Amygdala (tissue), 56 donors: ENCODE measurements around the gene SLC44A4.
"Not testable (repeated sequence)": the region's sequence is repeated elsewhere in the genome, so short reads cannot be mapped to it uniquely, and the experiment has no call there.

Experiments
- DNase-seq, 56 donors: peaks; one replicate each; lab custom pipeline; 2025; lab: John Stamatoyannopoulos, UW

The SLC44A4 gene

DNA sequence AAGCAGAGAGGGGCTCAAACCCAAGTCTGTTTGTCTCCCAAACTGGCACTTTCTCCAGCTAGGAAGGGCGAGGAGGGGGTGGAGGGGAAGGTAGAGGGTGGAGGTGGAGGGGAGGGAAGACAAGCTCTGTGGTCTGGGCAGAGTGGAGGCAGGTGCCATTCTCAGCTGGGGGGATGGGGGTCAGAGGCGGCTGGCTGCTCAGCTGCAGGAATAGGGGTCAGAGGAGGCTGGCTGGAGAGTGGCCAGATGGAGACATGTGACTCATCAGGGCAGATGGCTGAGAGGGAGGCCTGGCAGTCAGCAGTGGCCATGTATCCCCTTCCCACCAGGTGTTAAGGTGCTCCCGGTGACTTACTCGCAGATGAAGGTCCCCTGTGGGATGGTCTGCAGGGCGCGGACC, 3.5 kb upstream of the SLC44A4 start:
- peak in 3 of 56 donors; percentile 3 to 14 (median 11) for DNase-seq

DNA sequence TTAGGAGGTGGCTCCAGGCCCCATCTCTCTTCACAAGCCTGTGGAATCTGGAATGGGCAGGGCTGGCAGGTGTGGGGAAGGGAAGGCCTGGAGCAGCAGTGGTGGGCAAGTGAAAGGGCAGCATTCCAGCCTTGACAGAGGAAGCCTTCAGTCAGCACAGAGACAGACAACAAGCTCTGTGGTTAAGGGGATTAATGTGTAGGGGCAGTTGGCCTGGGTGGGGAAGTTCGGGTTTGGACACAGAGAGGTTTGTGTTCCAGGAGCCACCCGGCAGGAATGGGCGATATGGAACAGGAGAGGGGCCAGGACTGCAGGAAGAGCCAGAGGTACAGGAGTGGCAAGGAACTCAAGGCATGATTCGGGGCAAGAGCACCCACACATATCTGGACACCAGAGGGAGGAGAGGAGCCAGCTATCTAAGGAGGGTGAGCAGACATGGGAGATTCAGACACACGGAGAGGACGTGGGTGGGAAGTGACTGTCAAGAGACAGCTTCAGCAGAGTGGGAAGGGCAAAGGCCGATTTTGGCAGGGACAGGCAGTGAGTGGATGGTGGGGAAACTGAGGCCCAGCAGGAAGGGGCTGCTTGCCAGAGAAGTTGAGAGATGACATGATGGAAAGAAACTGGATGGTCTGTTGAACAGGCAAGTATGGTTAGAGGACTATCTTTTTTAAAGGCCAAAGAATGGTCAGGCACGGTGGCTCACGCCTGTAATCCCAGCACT, 2.5 kb upstream of the SLC44A4 start:
- no peak for DNase-seq

DNA sequence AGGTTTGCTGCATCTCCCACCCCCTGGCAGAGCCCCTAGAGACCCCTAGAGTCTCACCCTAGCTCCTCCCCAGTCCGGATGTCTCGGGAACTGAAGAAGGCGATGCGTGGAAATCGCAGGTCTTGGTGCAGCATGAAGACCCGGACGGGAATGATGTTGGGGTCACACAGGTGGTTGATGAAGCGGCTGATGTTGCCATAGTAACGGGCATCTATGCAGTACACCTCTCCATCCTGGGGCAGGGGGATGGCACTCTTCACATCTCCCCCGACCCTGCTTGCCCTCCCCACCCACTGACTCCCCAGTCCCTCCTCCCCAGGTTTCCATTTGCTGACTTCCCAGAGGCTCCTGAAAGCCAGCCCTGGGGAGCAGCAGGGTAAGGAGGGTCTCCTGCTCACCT, 1.8 kb upstream of the SLC44A4 start:
- no peak for DNase-seq

DNA sequence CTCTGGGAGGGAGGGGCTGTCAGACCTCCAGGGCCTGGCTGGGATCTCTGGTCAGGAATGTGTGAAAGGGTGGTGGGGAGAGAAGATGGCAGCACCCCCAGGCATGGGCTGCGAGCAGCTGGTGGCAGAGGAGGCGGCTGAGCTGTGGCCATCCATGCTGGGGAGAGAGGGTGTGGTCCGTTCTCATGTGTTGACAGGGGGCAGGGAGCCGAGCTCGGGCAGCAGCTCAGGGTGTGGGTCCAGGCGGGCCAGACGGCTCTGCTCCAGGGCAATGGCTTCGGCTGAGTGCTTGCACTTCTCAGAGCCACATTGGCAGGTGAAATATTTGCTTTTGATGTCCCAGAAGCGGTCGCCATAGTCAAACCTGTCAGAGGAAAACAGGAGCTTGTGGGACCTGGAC, 1.1 kb upstream of the SLC44A4 start:
- DNase-seq, result no peak

DNA sequence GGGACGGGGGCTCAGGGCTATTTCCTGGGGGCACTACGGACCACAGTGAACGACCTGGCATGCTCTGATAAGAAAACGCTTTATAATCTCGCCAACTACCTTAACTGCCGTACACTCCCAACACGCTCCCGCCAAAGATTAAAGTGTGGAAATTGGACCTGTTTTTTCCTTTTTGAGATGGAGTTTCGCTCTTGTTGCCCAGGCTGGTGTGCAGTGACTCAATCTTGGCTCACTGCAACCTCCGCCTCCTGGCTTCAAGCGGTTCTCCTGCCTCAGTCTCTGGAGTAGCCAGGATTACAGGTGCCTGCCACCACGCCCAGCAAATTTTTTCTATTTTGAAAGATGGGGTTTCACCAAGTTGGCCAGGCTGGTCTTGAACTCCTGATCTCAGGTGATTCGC, 346 bp upstream of the SLC44A4 start:
- no peak for DNase-seq

DNA sequence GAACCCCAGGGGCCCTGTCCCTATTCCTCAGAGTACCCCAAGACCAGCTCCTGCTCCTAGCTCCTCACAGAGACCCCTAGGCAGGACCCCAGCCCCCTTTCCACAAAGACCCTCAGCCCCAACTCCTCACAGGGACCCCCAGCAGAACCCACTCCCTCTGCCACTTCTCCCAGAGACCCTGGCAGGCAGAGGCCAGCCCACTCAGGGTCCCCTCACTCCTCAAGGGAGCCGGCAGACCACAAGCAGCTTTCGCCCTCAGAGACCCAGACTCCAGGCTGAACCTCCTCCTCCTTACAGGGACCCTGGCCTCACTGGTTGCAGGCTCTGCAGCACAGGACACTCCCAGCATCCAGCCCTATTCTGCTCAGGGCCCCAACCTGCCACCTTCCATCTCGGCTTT, 575 bp downstream of the SLC44A4 start:
- no peak for DNase-seq

DNA sequence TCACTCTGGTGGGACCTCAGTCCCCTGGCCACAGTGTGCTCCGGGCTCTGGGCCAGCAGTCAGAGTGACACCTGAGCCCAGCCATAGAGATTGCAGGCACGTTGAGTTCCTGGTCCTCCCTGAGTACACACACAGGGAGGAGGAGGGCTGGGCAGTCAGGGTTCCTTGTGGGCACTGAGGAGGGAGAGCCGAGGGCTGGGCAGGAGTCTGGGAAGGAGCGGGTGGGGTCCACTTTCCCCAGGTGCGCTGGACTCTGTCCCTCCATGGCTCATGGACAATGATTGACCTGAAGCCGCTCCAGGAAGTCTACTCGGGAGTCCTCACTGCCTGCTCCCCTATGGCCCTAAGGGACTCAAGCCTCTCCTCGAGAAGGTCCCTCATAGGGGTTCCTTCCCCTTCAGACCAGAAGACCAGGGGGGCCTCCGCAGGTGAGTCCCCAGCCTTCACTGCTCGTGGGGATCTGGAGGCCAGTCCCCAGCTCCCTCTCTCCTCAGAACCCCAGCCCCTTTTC, 1.1 kb downstream of the SLC44A4 start:
- DNase-seq, result no peak

DNA sequence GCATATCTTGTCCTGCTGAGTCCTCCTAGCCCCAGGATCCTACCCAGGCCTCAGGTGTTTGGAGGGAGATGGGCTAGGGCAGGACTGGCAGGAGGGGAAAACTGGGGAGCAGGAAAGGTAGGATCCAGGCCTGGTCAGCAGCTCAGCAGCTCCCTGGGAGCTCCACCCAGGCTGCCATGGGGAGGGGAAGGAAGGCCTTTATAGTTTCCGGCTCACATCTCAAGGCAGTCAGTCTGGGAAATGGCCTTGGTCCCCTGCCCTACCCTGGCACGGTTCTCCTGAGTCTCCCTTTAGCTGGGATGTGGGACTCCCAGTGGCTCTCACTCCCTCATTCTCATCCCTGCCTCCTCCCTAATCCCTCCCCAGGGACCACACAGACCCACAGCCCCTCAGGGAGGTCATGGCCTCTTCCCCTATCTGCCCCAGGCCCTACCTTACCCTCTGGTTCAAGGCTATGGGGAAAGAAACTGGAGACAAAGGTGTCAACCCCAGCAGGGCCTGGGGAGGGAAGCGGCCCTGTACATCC, 1.6 kb downstream of the SLC44A4 start:
- no peak for DNase-seq

DNA sequence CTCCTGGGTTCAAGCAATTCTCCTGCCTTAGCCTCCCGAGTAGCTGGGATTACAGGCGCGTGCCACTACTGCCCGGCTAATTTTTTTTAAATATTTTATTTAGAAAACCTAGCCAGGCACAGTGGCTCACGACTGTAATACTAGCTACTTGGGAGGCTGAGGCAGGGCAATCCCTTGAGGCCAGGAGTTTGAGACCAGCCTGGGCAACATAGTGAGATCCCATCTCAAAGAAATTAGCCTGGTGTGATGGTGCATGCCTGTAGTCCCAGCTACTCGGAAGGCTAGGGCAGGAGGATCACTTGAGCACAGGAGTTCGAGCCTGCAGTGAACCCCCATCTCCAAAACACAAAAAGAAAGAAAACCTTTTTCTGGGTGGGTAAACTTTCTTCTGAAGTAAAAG, 2.4 kb downstream of the SLC44A4 start:
- no peak for DNase-seq

DNA sequence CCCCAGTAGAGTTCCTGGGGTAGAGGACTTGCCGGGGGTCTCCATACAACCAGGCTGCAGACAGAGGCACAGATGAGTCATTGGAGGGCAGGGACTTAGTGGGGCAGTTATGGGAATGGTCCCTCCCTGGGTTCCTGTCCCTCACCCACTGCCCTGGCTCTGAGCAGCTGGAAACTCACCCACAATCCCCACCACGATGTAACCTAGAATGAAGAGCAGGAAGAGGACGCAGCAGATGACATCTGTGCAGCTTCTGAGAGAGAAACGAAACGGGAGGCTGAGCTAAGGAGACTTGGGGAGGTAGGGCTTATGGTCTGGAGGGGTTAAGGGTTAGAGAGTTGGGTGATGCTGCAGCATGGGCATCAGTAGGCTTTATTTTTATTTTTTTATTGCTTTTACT, 2.9 kb downstream of the SLC44A4 start:
- no peak for DNase-seq

DNA sequence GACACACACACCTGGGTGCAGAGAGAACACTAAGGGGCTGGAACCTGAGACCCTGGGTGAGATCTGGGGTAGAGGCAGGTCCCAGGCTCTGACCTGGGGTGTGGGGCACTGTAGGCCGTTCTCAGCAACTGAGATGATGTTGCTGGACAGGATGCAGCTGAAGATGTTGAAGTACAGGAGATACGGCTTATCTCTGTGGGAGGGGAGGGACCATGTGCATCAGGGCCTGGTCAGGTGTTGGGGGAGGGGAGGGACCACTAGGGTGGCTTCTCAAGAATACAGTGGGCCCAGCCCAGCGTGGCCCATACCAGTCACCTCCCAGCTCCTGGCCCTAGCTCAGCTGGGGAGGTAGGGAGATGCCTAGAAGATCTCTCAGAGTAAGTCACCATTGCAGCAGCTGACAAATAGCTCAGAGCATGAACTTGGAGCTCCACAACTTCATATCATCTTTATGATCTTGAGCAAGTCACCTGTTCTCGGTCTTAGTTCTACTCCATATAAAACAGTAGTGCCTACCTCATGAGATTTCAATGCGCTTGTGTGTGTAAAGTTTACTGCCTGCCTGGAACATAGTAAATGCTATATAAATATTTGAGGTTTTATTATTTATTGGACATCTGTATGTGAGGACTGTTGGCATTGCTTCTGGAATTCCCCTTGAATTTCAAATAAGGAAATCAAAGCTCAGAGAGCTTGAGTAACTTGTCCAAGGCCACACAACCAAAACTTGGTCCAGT, 3.8 kb downstream of the SLC44A4 start:
- DNase-seq, result no peak

DNA sequence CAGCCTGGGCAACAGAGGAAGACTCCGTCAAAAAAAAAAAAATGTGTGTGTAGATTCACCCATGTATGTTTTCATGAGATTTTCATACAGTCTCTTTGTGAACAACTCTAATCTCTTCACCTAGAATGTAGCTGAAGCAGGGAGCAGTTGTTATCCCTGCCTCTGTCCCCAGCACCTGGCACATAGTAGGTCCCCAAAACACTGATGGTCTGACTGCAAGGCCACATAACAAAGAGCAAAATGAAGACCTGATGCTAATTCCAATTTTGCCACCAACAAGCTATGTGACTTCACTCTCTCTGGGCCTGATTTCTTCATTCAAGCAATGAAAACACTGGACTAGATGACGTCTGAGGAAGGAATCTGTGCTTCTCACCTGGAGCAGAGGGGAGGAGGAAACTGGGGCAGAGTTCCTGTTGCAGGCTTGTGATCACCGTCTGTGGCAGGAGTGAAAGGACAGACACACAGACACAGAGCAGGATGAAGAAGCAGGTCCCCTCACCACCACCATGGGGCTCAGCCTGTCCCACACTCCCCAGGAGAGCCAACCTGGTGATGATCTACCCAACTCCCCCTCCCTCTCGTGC, 4.6 kb downstream of the SLC44A4 start:
- no peak for DNase-seq

DNA sequence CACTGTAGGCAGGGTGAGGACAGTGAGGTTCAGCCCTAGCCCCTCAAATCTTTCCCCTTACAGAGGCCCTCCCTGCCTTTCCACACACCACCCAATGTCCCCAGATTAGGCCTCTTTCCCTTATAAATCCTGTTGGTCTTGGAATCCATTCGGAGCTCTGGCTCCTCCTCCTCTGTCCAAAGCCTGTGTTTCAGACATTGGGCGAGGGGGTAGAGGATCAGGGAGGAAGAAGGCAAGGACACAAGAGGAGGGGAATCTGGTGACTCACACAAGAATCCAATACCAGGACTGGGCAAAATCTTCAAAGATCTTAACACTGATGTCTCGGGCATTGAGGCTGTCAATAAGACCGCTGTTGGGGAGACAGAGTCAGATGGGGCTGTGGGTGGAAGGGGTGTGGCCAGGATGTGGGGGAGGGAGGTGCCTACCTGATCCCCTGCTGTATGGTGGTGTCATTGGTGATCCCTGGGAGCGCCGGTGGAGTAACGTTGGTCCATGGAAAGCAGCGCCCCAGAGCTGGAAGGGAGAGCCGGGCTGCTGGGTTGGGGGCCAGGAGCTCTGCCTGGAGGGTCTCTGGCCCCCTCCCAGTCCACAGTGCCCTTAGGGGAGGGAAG, 7.6 kb downstream of the SLC44A4 start:
- DNase-seq, result no peak

DNA sequence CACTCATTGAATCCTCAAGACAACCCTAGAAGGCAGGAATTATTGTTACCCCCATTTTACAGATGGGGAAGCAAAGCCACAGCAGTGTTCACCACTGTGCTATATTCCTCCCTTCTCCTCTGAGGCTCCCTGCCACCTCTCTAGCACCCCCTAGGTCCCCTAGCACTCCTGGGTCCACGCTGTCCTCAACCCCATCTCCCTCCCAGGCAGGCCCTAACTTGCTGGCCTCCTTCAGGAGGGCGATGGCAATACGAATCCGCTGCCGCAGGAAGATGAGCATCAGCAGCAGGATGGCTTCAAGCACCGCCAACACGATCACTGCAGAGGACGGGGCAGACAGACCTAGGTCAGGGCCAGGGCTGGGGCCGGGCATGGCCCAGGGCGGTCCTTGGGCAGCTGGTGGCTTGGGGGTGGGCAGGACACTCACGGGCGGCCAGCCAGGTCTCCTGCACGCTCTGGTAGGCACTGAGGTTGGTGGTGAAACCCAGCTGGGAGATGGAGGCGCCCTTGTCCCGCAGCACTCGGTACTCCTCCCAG, 8.3 kb downstream of the SLC44A4 start:
- no peak for DNase-seq

DNA sequence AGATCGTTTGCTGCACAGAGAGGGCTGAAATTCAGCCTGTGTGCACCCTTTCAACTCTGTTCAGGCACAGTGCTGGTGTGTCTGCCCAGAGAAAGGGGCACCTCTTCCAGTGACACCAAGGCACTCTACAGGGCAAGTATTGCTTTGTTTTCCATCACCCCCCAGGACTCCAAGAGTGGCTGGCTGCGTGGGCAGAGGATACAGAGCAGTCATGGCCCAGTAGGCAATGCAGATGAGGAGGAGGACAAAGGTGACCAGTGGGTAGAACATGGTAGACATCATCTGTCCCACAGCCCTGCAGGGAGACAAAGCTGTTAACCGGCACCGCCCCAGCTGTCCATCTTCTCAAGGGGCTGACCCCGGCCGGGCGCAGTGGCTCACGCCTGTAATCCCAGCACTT, 9.5 kb downstream of the SLC44A4 start:
- DNase-seq, result no peak

DNA sequence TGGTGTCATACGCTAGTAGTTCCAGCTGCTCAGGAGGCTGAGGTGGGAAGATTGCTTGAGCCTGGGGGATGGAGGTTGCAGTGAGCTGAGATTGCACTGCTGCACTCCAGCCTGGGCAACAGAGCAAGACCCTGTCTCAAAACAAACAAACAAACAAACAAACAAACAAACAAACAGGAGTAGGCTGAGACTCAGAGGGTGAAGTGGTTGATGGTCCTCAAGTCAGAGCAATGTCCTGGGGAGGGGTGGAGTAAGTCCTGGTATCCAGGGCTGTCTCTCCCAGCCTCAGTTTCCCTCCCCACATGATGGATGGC, 10.2 kb downstream of the SLC44A4 start:
- DNase-seq, result not testable (repeated sequence)

DNA sequence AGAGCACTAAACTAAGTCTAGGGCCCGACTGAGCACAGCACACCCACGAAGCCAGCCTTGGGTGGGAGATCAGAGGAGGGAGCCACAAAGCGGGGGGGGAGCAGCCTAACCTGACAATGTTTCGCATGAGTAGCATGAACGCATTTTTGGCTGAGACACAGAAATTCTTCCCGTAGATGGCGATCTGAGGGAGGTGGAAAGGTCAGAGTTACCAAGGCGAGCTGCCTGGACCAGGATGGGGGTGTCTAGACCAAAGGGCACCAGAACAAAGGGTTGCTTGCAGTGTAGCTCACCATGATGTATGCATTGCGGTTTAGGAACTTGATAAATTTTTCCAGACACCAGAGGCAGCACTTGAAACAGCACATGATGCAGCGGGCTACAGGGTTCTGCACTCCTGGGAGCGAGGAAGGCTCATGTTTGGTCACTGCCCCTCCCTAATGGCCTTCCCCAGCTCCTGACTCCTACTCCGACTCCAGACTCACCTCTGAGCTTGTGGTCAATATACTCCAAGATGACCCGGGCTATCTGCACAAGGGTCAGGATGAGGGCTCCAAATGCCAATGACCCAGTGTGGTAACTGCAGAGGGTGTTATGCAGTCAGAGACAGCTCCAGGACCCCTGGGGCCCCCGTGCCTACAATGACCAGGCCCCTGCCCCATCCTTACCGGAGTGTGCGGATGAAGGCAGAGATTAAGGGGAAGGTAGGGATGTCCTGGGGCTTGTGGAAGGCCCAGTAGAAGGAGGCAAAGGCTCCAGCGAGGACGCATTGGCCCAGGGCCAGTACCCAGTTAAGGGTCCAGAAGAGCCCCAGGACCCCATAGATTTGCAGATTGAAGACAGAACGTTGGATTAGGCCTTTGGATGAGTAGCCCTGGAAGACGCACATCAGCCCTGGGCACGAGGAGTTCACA, 13.3 kb downstream of the SLC44A4 start:
- DNase-seq, result no peak

DNA sequence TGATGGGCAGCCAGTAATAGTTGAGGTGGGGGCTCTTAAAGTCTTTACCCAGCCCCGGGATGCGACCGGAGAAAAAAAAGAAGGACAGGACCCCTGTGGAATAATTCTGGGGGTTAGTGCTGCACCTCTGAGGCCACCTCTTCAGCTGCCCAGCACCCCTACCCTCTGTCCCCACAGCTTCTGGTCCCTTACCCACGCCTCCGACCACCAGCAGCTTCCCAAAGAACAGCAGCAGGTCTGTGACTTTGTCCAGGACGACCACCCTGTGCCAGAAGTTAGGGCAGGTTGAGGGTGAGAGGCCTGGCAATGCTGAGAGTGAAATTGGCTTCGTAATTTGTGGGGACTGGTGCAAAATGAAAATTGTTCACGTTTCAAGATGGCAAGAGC, 14.0 kb downstream of the SLC44A4 start:
- no peak for DNase-seq

DNA sequence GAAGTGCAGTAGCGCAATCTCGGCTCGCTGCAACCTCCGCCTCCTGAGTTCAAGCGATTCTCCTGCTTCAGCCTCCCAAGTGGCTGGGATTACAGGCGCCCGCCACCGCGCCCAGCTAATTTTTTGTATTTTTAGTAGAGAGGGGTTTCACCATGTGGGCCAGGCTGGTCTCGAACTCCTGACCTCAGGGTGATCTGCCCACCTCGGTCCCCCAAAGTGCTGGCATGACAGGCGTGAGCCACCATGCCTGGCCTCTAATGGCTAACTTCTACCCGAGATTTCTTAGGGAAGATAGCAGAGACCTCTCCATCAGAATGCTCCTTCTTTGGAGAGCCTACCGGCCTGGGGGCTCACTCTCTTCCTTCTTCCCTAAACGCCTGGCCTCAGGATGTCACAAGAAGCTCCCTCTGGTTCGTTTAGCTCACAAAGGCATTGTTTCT, 14.7 kb downstream of the SLC44A4 start:
- not testable (repeated sequence) for DNase-seq
